Islet precursor cell (in vitro differentiated cells): ENCODE measurements around the gene NMT1.
A peak's percentile ranks its signal among the peaks of the same experiment; 100 is the strongest.

Experiments used
- DNase-seq: peaks from one replicate; pipeline ENCODE4 v3.0.0-alpha.2; 2018

The NMT1 gene

GRCh38 chr17:45137561-45138305 lies 76.6 kb downstream of the NMT1 start:
- no peak for DNase-seq

DNA sequence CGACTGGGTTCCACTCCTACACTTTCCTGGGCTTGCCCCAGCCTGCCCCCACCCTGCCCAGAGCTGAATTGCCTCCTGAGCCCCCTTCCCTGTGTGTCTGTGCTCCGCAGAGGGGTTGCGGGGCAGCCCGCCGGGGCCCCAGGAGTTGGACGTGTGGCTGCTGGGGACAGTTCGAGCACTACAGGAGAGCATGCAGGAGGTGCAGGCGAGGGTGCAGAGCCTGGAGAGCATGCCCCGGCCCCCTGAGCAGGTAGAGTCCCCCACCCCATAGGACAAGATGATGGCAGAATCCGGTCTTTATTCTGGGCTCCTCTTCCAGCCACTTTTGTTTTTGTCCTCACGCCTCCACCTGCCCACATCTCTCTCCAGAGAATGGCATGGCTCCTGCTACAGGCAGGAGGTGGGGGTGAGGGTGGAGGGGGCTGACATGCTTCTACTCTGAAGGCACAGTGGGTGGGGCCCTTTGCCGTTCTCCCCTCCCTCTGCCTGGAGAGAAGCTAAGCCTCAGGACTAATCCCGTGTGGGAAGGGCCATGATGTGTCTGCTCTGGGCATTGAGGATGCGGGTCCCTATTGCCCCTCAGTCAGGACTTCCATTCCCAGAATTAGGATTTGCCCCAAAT lies 77.9 kb downstream of the NMT1 start:
- DNase-seq = peak; percentile 66

- DNase-seq = no peak
Observed at GRCh38 chr17:45139533-45139920, 78.4 kb downstream of the NMT1 start.

DNA sequence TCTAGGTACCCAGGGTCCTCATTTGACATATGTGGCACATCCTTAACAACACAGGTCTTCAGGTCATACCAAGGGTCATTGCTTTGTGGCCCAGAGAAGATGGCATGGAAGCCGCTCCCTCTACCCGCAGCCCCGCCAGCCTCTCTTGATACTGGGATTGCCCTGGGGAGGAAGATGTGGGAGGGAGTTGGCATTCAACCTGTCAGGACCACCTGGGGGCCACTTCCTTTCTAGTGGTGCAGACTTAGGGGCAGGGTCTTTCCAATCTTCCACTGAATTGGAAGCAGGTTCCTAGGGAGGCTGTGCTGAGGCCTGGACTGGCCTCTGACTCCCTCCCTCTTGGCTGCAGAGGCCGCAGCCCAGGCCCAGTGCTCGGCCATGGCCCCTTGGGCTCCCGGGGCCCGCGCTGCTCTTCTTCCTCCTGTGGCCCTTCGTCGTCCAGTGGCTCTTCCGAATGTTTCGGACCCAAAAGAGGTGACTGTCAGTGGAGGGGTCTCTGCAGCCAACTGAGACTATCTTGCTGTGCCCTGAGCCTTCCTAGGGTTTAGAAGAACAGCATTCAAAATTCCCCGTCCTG lies 82.1 kb downstream of the NMT1 start:
- DNase-seq = no peak

GRCh38 chr17:45143767-45144198 lies 82.7 kb downstream of the NMT1 start:
- peak; percentile 82 for DNase-seq

- peak; percentile 68 for DNase-seq
Observed at GRCh38 chr17:45144199-45145034, 83.3 kb downstream of the NMT1 start.

DNA sequence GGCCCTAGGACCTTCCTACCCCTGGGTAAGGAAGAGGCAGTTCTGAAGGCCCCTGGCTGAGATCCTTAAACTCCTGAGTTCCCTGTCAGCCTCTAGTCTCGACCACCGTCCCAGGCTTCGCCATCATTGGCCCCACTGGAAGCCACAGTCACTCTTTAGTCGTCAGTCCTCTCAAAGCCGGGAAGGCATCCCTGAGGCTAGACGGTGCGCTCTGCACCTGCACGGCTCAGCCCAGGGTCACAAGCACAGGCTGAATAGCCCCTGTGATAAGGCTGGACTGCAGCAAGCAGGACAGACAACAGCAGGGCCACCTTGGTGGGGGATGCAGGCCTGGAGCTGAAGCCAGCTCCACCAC lies 83.9 kb downstream of the NMT1 start:
- peak; percentile 66 for DNase-seq

DNA sequence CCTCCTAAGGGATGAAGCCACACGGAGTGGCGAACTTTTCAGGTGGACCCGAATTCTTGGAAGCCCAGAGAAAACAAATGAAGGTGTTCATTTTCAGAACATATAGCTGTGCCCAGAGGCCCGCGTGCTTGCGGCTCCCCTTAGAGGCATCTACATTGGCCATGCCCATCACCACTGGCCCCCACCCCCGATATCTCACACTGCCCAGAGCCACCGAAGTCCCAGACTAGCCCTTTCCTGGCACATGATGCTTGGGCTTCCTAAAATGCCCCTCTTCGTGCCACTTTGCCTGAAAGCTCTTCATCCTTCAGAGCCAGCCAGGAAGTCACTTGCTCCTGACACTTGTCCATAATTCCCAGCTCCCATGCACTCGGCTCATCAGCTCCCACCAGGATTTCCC lies 85.0 kb downstream of the NMT1 start:
- no peak for DNase-seq

- DNase-seq = no peak
Observed at GRCh38 chr17:45146592-45146889, 85.4 kb downstream of the NMT1 start.

GRCh38 chr17:45146890-45147580 lies 85.9 kb downstream of the NMT1 start:
- DNase-seq = peak; percentile 71

DNA sequence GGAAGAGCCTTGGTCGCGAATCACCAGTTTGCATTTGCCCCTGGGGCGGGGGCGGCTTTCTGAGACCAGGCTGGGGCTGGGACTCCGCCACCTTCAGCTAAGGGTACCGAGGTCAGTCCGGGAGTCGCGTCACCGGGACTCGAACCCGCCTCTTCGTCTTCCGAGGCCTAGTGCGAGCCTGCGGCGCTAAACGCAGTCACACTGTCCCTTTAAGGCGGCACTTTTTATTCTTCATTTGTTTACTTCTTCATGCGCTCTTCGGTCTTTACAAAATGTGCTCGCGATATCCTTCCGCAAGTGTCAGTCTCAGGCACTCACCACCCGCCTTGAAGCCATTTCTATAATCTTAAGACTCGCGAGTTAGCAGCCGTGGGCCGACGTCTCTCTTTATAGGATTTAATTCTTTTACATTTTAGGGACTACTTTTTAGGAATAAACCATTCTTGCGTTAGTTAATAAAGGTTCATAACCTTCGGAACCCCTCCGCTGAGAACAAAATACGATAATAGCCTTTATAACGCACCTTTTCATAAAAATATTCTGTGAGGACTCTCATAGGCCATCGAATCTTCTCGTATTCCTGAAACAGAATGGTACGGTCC lies 86.6 kb downstream of the NMT1 start:
- DNase-seq = peak; percentile 95

DNA sequence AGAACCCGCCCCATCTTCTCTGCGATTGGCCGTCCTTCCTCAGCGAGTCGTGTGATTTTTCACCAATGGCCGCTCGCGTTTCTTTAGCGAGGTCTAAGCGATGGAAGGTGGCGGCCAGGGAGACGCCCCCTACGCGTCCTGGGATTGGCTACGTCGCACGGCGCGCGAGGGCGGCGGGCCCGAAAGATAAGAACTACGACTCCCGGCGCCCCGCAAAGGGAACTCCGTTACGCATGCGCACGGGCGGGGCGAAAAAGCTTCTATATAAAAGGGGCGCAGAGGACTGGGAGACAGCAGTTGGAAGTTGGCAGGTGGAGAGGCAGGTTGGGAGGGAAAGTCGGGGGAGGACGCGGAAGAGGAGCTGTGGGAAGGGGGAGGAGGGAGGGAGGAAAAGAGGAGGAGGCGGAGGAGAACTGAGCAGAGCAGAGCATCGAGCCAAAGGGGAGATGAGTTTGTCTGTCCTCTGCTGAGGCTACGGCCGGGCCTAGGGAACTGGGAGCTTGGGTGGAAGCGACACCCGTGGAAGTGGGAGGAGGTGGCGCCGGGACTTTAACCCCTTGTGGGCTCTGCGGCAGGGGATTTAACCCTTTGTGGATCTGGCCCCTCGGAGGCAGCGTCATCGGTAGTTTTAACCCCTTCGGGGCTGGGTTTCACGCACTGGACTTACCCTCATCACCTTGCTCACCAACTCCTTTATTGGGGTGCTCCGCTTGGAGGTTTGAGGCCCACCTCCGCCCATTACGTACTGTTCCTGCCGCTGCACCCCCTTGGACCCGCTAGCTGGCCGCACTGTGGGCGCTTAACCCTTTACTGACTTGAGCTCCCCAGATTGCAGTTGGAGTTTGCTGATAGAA lies 87.3 kb downstream of the NMT1 start, which contains the start of gene HEXIM1:
HEXIM1 (plus strand) TSS at position 293 of the 854 bp plus-strand sequence. CDS start 716 bp downstream, outside the sequence.
- DNase-seq = peak; percentile 100

DNA sequence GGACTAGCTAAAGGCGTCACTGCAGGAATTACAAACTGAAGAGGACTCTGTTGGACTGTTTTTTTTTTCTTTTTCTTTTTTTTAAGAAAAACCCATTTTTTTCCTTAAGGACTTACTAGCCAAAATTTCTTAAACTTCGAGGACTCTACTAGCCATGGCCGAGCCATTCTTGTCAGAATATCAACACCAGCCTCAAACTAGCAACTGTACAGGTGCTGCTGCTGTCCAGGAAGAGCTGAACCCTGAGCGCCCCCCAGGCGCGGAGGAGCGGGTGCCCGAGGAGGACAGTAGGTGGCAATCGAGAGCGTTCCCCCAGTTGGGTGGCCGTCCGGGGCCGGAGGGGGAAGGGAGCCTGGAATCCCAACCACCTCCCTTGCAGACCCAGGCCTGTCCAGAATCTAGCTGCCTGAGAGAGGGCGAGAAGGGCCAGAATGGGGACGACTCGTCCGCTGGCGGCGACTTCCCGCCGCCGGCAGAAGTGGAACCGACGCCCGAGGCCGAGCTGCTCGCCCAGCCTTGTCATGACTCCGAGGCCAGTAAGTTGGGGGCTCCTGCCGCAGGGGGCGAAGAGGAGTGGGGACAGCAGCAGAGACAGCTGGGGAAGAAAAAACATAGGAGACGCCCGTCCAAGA lies 88.0 kb downstream of the NMT1 start:
- DNase-seq = peak; percentile 98

DNA sequence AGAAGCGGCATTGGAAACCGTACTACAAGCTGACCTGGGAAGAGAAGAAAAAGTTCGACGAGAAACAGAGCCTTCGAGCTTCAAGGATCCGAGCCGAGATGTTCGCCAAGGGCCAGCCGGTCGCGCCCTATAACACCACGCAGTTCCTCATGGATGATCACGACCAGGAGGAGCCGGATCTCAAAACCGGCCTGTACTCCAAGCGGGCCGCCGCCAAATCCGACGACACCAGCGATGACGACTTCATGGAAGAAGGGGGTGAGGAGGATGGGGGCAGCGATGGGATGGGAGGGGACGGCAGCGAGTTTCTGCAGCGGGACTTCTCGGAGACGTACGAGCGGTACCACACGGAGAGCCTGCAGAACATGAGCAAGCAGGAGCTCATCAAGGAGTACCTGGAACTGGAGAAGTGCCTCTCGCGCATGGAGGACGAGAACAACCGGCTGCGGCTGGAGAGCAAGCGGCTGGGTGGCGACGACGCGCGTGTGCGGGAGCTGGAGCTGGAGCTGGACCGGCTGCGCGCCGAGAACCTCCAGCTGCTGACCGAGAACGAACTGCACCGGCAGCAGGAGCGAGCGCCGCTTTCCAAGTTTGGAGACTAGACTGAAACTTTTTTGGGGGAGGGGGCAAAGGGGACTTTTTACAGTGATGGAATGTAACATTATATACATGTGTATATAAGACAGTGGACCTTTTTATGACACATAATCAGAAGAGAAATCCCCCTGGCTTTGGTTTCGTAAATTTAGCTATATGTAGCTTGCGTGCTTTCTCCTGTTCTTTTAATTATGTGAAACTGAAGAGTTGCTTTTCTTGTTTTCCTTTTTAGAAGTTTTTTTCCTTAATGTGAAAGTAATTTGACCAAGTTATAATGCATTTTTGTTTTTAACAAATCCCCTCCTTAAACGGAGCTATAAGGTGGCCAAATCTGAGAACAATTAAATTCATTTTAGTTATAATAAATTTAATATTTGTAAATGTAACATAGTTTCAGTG lies 88.8 kb downstream of the NMT1 start:
- peak; percentile 78 for DNase-seq

DNA sequence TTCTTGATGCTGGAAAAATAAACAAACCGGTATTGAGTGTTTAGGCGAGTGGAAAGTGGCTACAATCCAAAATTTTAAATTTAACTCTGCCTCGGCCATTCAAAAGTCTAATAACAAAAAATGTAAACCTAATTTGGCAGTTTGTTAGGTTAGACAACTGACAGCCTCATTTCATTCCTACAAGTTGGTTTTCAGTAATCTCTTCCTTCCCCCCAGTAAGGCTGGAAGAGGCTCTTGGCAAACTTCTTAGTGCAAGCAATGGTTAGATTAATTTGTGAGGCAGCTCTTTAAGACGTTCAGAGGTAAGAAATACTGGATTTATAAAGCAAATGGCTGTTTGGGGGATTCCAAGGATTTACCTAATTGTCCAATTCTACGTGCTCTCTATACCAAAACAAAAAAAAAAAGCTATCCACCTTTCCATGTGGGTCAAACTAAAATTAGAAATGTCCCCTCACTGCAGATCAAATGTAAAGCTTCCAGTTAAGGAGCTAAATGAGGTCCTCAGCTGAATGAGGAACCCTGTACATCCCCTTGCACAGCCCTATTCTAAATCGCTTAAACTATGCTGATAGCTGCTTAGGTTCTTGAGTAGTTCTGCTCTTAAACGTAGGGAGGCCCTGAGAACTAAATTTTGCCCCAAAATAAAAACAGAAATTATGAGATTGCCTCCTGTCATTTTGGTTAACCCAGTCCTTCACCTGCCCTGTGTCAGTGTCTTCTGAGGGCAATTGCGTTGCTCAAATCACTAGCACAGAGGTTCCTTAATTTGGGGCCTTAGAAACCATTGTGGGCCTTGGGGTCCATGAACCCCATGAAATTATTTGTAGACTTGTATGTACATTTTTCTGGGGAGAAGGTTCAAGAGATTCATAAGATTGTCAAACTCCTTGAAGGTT lies 90.0 kb downstream of the NMT1 start:
- DNase-seq = no peak

GRCh38 chr17:45155029-45155428 lies 93.9 kb downstream of the NMT1 start:
- DNase-seq = no peak

DNA sequence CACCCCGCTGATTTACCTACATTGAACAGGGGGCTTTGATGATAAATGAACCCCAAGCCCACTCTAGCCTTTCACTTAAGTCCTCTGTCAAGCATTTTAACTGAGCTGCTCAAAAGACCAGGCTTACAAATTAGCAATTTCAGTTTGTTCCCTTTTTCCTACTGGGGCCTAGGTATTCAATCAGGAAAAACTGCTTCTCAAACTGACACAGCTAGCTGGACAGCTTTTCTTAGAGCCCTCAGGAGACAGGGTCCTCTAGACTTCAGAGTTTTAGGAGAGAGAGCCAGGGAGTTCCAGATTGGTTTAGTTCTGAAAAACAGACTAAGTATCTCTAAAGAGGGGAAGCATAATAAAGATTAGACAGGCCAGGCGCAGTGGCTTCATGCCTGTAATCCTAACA lies 94.4 kb downstream of the NMT1 start:
- peak; percentile 60 for DNase-seq

- no peak for DNase-seq
Observed at GRCh38 chr17:45156242-45156641, 95.1 kb downstream of the NMT1 start.
